ENCODE data around the gene LAMC3. TPM values are rescaled to one million over a fixed set of nuclear protein-coding genes. Genes with fewer than 3 reads are reported as not detected.

Gene LAMC3
- total RNA-seq, 1 donor from 2014 or later: 1.6 TPM

DNA sequence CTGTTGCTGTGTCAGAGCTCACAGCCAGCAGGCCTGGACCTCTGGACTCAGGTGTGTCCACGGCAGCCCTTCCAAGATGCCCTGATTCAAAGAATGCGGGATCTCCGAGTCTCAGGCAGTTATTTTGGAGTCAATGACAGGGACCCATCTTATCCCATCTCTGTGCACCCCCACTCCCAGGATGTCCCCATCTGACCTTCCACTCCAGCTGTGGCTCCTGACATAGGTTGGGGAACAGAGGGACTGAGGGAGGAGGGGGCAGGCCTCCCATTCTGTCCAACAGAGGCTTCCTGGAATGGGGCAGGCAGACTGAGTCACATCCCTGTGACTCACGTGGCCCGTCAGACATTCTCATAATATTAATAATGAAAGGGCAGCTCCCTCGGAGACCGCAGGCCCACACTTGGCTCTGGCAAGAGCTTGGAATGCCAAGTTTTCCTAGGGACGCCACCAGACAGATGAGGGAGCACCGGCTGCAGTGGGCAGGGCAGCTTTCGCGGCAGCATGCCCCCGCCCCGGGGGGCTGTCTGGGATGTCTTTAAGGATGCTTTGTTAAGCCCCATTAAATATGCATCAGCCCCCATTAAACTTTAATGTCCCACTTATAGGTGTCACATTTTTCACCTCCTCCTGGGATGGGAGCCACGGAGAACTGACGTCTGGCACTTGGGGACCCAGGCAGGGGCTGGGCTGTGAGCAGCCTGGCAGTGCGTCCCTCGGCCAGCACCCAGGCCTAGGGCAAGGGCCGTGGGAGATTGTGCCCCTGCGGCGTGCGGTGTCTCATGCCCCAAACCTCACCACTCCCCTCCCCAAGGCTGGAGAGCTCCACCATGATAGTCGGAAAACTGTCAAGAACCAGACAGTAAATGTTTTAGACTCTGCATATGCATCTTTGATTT is 46.3 kb upstream of the LAMC3 start:
- no peaks in the 10 kb centered on the region for H3K27me3 ChIP-seq
- H3K9me3 ChIP-seq: no peaks in the 10 kb centered on the region
- TF ChIP-seq, protein P1, sequence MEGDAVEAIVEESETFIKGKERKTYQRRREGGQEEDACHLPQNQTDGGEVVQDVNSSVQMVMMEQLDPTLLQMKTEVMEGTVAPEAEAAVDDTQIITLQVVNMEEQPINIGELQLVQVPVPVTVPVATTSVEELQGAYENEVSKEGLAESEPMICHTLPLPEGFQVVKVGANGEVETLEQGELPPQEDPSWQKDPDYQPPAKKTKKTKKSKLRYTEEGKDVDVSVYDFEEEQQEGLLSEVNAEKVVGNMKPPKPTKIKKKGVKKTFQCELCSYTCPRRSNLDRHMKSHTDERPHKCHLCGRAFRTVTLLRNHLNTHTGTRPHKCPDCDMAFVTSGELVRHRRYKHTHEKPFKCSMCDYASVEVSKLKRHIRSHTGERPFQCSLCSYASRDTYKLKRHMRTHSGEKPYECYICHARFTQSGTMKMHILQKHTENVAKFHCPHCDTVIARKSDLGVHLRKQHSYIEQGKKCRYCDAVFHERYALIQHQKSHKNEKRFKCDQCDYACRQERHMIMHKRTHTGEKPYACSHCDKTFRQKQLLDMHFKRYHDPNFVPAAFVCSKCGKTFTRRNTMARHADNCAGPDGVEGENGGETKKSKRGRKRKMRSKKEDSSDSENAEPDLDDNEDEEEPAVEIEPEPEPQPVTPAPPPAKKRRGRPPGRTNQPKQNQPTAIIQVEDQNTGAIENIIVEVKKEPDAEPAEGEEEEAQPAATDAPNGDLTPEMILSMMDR (IDR thresholded peaks at IDR 0.05): no peak
- intact Hi-C loops (cut with DNase I): no loop called here
- H3K27ac ChIP-seq: no peak overlapping the region
- no peak overlapping the region for H3K4me3 ChIP-seq
- H3K4me1 ChIP-seq: no peaks in the 10 kb centered on the region
- H3K36me3 ChIP-seq: no peaks in the 10 kb centered on the region
- peak; percentile 40 to 84 for DNase-seq (ENCODE audit: low spot score in 2 of 2)

DNA sequence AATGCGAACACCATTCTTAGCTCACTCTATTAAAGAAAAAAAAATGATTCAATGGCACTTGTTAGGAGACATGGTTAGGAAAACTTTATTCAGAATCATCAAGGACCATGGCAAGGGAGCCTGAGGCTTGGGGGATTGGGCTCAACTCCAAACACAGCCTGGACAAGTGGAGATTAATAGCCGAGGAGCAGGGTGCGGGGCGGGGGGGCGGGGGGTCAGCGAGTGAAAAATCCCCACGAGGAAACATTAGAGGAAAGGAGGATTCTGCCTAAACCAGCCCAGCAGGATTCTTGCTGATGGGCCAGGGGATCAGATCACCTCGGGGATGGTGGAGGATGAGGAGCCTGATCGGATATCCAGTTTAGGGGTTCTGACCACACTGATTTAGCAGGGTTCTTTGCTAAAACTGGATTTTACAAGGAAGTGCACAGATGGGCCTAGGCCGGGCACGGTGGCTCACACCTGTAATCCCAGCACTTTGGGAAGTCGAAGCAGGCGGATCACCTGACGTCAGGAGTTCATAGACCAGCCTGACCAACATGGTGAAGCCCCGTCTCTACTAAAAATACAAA is 45.6 kb upstream of the LAMC3 start:
- DNase-seq (ENCODE audit: low spot score in 2 of 2): no peak
- no peak overlapping the region for H3K27ac ChIP-seq
- H3K4me3 ChIP-seq: no peak overlapping the region
- no peaks in the 10 kb centered on the region for H3K9me3 ChIP-seq
- H3K36me3 ChIP-seq: no peaks in the 10 kb centered on the region
- H3K27me3 ChIP-seq: no peaks in the 10 kb centered on the region
- H3K4me1 ChIP-seq: no peaks in the 10 kb centered on the region
- intact Hi-C loops (cut with DNase I): no loop called here
- TF ChIP-seq, protein P1 (IDR thresholded peaks at IDR 0.05): no peak

DNA sequence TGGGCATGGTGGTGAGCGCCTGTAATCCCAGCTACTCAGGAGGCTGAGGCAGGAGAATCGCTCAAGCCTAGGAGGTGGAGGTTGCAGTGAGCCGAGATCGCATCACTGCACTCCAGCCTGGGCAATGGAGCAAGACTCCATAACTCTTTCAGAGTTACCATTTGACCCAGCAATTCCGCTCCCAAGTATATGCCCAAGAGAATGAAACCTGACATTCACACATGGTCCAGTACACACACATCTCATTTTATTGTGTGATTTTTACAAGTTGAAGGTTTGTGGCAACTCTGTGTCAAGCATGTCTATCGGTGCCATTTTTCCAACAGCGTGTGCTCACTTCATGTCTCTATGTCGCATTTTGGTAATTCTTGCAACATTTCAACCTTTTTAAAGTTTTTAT is 45.1 kb upstream of the LAMC3 start:
- H3K36me3 ChIP-seq: no peaks in the 10 kb centered on the region

DNA sequence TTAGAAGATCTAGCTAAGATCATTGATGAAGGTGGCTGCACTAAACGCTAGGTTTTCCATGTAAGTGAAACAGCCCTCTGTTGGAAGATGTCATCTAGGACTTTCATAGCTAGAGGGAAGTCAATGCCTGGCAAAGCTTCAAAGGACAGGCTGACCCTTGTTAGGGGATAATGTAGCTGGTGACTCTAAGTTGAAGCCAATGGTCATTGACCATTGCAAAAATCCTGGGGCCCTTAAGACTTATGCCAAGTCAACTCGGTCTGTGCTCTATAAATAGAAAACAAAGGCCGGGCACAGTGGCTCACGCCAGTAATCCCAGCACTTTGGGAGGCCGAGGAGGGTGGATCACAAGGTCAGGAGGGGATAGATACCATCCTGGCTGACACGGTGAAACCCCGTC is 43.3 kb upstream of the LAMC3 start:
- TF ChIP-seq, protein P1 (IDR thresholded peaks at IDR 0.05): no peak
- Histone ChIP-seq H3K4me1 (no peaks in the 10 kb centered on the region), H3K27me3 (no peaks in the 10 kb centered on the region), H3K36me3 (no peaks in the 10 kb centered on the region), H3K4me3 (no peak overlapping the region), H3K27ac (no peak overlapping the region), H3K9me3 (no peaks in the 10 kb centered on the region)
- DNase-seq (ENCODE audit: low spot score in 2 of 2): no peak
- intact Hi-C loops (cut with DNase I): no loop called here

More for the DNA sequence above, 45.1 kb upstream of the LAMC3 start:
- no peaks in the 10 kb centered on the region for H3K27me3 ChIP-seq
- no peak overlapping the region for H3K4me3 ChIP-seq
- TF ChIP-seq, protein P1 (IDR thresholded peaks at IDR 0.05): no peak
- H3K4me1 ChIP-seq: no peaks in the 10 kb centered on the region
- no peaks in the 10 kb centered on the region for H3K9me3 ChIP-seq
- intact Hi-C loops (cut with DNase I): no loop called here
- no peak for DNase-seq (ENCODE audit: low spot score in 2 of 2)
- no peak overlapping the region for H3K27ac ChIP-seq

DNA sequence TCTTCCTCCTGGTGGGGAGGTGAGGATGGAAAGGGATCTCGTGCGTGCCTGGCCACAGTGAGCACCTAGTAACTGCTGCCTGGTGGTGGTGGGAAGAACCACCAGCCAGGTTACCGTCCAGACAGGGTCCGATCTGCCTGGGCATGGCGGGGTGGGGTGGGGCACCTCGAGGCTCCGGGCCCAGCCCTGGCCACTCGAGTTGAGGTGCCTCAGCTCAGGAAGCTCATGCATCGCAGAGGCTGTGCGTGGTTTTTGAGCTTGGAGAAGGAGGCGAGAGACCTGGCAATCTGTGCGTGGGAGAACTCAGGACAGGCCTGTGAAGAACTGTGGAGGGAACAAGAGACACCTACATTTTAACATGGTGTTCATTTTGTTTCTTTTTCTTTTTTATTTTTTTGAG is 38.9 kb upstream of the LAMC3 start:
- H3K36me3 ChIP-seq: no peaks in the 10 kb centered on the region
- no peak for DNase-seq (ENCODE audit: low spot score in 2 of 2)
- no peak overlapping the region for H3K27ac ChIP-seq
- intact Hi-C loops (cut with DNase I): no loop called here
- no peaks in the 10 kb centered on the region for H3K27me3 ChIP-seq
- H3K9me3 ChIP-seq: no peaks in the 10 kb centered on the region
- no peak overlapping the region for H3K4me3 ChIP-seq
- H3K4me1 ChIP-seq: no peaks in the 10 kb centered on the region
- TF ChIP-seq, protein P1 (IDR thresholded peaks at IDR 0.05): no peak
